Transverse colon (tissue), 4 donors: Measurements from ENCODE around the gene DDB1.

Experiments used
- CTCF ChIP-seq, 5 experiments: fragments of 200-600 bp in 3 of 5; fragments of 450-650 bp in 2 of 5; sonication (generic) in 3 of 5; IDR thresholded peaks; 1 replicate in 2 of 5; 2 replicates in 3 of 5; pipeline ENCODE4 v1.5.1; 2016 to 2017; ENCODE audit warnings: antibody characterized with exemption in 5 of 5, inconsistent platforms in 3 of 5, mild to moderate bottlenecking in 2 of 5, moderate library complexity in 1 of 5
- EP300 ChIP-seq: sonication (generic); formaldehyde crosslinking; IDR thresholded peaks from one replicate; pipeline ENCODE4 v1.6.1; 2017; ENCODE audit warnings: antibody characterized with exemption, low read depth
- POLR2A ChIP-seq: fragments of 450-650 bp; IDR thresholded peaks from one replicate; pipeline ENCODE4 v1.6.1; 2016; ENCODE audit warnings: antibody characterized with exemption, mild to moderate bottlenecking, moderate library complexity
- POLR2AphosphoS5 ChIP-seq, 3 donors: sonication (generic); formaldehyde crosslinking; IDR thresholded peaks; one replicate each; pipeline ENCODE4 v1.6.1; 2016; ENCODE audit warnings: antibody characterized with exemption in 3 of 3

DNA sequence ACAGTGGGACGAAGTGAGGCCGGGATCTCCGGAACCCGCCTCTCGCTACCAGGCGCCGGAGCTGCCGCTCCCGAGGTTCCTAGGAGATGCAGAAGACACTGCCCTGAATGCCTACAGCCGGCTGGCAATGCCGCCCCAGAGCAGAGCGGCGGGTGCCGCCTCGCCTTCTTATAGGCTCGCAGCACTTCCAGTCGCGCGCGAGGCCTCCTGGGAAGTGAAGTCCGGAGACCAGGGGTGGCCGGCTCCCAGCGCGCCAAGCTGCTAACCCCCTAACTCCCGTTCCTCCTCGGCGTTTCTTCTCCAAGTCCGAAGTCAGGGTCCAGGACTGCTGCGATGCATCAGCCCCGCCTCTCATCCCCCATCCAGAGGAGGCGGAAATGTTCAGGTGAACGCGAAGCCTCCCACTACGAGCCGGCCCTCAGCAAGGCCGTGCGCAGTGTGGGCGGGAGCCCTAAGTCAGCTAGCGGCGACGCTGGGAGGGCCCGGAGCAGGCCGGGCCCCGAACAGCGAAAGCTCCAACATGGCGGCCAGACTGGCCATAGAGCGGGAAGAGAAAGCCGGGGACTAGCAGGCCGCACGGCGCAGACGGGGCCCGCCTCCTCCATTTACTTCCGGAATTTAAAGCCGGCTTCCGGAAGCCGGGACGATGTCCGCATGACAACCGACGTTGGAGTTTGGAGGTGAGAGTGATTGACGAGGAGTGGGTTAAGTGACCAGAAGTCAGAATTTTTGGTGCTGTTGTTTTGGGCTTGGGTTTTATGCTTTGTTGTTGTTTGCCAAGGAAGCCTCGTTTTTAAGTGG, 29.0 kb upstream of the DDB1 start, which contains the start of the genes CYB561A3 and TMEM138:
- TF ChIP-seq CTCF (IDR thresholded peaks at IDR 0.05) (no peak), POLR2AphosphoS5 (IDR thresholded peaks at IDR 0.05) (peak; percentile 94 to 99 (median 98)), EP300 (no peak), POLR2A (peak; percentile 98)
